Activated CD4-positive, alpha-beta T cell treated with anti-CD3 and anti-CD28 coated beads, Interleukin-2, amount 50 U/mL, for 24 hours (primary cell): ENCODE results near the gene LPP.

Experiments
- DNase-seq, 2 donors: peaks; one replicate each; pipeline ENCODE4 v3.0.0-alpha.2; 2020; ENCODE audit warnings: low read depth in 1 of 2, low spot score in 1 of 2

Gene LPP

DNA sequence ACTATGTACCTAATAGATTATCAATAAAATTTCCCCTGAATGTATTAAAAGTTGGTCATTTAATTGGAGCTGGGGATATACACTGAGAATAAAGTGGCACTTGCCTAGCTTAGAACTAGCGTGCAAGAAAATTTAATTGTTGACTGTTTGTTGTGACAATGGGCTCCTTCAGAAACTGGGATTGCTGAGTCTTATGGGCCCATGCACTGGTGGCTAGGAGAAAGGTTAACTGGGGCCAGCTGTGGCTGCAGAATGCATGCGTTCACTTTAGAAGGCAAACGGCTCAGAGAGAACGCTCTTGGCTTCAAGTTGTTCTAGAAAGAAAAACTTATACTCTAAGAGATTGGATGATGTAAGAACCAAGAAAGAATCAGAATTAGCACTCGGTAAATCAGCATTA, 18.7 kb upstream of the LPP start:
- DNase-seq = no peak

DNA sequence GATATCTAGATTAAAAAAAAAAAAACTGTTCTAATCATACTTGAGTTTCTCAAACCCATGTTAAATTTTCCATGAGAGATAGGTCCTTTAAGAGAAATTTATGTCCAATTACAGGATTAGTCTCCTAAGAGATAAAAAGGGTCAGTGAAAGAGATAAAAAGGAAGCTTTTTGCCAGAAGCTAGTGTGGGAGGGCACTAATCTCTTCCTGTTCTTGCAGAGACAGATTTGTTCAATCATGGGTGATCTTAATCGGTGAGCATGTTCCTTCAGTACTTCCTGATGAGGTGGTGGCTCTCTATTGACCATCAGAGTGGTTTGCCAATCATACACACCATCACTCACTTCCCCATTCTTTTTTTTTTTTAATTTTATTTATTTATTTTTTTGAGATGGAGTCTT, 16.9 kb upstream of the LPP start:
- DNase-seq = no peak

DNA sequence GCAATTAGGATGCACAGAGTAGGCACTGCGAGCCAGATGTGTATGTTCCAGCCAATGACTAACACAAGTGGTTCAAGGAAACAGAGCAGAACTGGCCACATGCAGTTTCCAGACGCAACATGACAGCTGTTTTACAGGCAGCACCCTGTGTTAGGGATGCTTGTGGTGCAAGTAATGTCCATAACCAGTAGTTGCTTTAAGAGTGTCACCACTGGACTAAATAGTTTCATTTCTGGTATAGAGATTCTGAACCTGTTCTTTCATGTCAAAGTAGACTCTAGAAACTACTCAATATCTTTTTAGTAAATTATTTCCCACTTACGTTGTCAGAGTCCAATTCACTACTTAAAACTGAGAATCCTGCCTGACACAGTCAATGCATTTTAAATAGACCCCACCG, 14.5 kb upstream of the LPP start:
- no peak for DNase-seq

DNA sequence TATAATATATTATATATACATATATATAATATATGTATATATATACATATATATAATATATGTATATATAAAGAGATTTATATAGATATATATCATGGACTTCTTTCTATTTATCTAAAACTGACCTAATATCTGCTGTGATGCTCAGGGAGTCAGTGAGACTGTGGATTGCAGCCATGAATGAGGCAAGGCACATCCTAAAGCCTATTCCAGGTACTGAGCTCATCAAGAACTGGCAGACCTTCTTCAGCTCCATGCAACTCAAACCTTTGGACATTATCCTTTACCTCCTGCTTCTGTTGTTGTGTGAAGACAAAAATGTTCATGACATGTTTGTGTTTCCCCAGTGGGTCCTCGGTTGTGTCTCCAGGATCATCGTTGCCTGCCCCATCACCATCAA, 7.7 kb upstream of the LPP start:
- no peak for DNase-seq

DNA sequence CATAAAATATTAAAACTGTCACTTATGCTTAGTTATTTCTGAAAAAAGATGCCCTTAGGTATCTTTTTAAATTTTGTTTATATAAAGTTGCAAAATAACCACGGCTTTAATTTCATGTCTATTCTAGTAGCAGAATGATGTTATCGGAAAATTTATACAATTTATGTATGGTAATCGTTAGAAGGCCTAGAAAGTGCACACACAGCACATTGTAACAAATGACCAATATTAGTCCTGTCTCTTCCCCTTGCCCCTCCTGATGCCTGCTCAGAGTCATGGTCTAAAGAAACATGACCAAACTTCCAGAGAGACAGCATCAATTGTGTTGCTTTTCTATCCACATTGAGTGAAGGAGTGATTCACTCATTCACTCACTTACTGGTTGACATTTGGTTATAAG, 6.2 kb upstream of the LPP start:
- DNase-seq = no peak

GRCh38 chr3:188148318-188148717, 5.6 kb upstream of the LPP start:
- DNase-seq = no peak

DNA sequence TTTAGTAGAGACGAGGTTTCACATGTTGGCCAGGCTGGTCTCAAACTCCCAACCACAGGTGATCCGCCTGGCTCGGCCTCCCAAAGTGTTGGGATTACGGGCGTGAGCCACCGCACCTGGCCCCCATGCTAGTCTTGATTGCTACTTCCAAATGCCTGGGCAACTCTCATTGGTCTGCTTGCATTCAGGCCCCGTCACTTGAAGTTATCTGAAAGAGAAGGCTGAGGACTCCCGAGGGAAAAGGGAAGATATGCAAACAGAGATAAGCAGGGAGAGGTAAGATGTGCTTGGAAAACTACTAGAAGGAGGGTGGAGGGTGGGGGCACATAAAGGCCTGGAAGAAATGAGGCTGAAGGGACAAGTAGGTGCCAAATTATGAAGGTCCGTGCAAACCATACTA, 4.4 kb upstream of the LPP start:
- DNase-seq = no peak

- DNase-seq = no peak
These were observed 3.0 kb upstream of the LPP start for GRCh38 chr3:188150982-188151381.

DNA sequence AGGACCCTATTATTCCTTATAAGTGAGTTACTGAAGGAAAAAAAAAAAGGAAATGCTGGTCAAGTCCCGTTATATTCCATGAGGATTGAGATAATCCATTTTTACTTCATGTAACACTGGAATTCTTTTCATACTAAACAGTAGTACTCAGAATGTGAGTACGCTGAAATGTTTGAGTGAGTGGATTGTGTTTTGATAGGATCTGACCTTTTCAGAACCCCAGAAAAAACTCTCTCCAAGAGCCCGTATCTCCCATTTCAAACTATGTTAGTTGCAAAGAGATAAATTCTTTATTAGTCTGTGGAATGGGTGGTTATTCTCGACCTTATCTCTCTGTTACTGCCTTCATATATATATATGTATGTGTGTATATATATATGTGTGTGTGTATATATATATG, 2.5 kb upstream of the LPP start:
- no peak for DNase-seq

GRCh38 chr3:188152660-188153436, 1.1 kb upstream of the LPP start:
- no peak for DNase-seq

GRCh38 chr3:188153437-188154013, 432 bp upstream of the LPP start:
- no peak for DNase-seq

DNA sequence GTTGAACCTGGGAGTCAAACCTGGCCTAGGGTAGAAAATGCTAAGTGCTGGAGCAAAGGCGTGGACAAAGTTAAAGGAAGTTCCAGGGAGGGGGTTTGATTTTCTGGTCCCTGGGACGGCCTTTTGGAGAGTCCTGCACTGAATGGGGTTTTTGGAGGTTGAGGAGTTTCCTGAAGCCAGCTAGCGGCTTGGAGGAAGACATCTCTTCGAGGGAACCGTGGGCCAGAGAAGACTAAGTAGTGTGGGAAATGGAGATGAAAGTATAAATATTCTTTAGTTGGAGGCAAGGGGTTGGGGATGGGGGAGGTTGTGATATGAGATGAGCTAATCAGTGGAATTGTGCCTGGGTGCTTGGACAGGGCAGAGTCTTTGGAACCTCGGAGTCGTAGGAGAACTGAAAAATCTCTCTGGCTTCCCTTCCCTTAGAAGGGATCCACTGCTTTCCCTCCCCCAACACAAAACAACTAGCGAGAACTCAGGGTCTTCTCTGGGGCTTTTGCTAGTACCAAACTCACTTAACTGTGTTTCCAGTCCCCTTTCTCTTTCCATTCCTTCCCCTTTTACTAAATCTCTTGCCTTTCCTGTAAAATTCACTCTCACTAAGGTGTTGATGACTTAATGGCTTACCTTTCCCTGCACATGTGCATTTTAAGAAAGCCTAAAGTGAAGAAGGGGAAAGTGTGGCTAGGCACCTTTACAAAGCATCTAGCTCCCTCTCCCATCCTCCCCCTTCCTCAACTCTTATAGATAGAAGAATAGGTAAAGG, 1.0 kb downstream of the LPP start:
- no peak for DNase-seq

- no peak for DNase-seq
These were observed 2.1 kb downstream of the LPP start for GRCh38 chr3:188156056-188156455.

- no peak for DNase-seq
These were observed 3.5 kb downstream of the LPP start for GRCh38 chr3:188157407-188157806.

DNA sequence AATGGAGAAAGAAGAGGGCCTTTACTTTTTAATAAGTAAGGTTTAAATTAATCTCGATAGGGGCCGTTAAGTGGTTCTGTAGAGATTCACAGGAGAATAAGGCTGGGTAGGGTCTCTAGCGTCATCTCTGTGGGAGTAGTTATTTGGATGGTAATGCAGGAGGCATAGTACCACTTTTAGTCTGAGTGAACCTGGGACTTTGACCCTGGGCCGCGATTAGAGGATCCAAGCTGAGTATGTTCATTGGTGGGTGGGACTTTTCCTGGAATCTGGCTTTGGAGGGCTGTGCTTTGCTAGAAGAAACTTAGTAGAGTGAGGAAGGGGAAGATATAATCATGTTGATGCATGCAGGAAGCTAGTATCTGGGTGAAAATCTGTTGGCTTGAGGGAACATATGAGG, 4.0 kb downstream of the LPP start:
- DNase-seq = no peak

GRCh38 chr3:188158731-188159310, 4.9 kb downstream of the LPP start:
- DNase-seq = no peak

DNA sequence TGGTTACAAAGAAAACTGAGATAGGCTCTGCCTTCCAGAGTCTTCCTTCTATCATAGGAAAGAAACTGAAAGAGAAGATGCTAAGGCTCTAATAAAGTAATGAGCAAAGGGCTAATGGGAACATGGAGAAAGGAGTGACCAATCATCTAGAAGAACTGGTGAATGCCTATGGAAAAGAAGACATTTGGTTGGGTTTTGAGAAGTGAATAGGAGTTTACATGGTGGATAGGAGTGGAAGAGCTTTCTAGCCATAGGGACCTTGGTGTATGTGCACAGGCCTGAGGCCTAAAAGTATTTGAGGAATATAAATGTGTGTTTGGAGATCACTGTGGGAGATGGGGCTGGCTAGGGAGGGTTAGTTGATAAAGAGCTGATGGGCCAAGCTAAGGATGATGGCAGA, 6.8 kb downstream of the LPP start:
- DNase-seq = no peak

GRCh38 chr3:188164248-188164687, 10.3 kb downstream of the LPP start:
- no peak for DNase-seq

- DNase-seq = peak in 1 of 2 donors; percentile 41
These were observed 11.6 kb downstream of the LPP start for GRCh38 chr3:188165596-188165995.

- no peak for DNase-seq
These were observed 12.5 kb downstream of the LPP start for GRCh38 chr3:188166441-188166840.

- no peak for DNase-seq
These were observed 14.2 kb downstream of the LPP start for GRCh38 chr3:188168186-188168585.

DNA sequence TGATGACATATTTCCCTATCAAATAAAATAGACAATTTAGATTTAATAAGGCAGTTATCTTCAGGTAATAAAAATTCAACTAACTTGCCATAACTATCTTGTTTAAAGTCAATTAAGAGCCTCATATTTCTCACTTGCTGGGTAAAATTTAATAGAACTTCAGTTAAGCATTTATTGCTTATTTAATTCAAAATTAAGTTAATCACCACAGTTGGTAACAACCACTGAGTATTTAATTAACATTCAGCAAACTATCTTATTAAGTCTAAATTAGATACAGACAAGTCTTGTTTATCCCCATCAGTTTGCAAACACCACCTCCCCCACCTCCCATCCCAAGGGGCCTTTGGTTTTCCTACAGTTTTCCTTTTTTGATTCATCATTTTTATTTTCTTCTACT, 14.7 kb downstream of the LPP start:
- no peak for DNase-seq
